Central memory CD8-positive, alpha-beta T cell (primary cell): ENCODE results near the gene ABCB9.
"Not testable (repeated sequence)": the region's sequence is repeated elsewhere in the genome, so short reads cannot be mapped to it uniquely, and the experiment has no call there.

ENCODE experiments used
- ATAC-seq: fragments of 150-1000 bp; cut with Tn5 transposase; replicated peaks from 2 replicates; pipeline ENCODE4 v1.10.0; 2022; ENCODE audit warnings: mild to moderate bottlenecking, moderate FRiP score, moderate number of reproducible peaks; ENCODE audit not compliant: poor library complexity, severe bottlenecking; ENCODE audit errors: extremely low read depth
- DNase-seq, 2 donors: peaks; one replicate each; pipeline ENCODE4 v3.0.0; 2021; ENCODE audit warnings: low spot score in 2 of 2
- H3K27ac Mint-ChIP-seq: one replicate; pipeline ENCODE4 v1.8.0; 2022; ENCODE audit warnings: low read depth, mild to moderate bottlenecking, moderate library complexity, mixed read lengths
- H3K27me3 Mint-ChIP-seq: one replicate; pipeline ENCODE4 v1.8.0; 2022; ENCODE audit warnings: mixed read lengths
- H3K36me3 Mint-ChIP-seq: one replicate; pipeline ENCODE4 v1.8.0; 2022; ENCODE audit warnings: mild to moderate bottlenecking, moderate library complexity, mixed read lengths; ENCODE audit not compliant: insufficient read depth
- H3K4me1 Mint-ChIP-seq: one replicate; pipeline ENCODE4 v1.8.0; 2022; ENCODE audit warnings: mixed read lengths
- H3K4me3 Mint-ChIP-seq: one replicate; pipeline ENCODE4 v1.8.0; 2022; ENCODE audit warnings: mild to moderate bottlenecking, moderate library complexity, mixed read lengths
- H3K9me3 Mint-ChIP-seq: one replicate; pipeline ENCODE4 v1.8.0; 2022; ENCODE audit warnings: mixed read lengths

Gene ABCB9

DNA sequence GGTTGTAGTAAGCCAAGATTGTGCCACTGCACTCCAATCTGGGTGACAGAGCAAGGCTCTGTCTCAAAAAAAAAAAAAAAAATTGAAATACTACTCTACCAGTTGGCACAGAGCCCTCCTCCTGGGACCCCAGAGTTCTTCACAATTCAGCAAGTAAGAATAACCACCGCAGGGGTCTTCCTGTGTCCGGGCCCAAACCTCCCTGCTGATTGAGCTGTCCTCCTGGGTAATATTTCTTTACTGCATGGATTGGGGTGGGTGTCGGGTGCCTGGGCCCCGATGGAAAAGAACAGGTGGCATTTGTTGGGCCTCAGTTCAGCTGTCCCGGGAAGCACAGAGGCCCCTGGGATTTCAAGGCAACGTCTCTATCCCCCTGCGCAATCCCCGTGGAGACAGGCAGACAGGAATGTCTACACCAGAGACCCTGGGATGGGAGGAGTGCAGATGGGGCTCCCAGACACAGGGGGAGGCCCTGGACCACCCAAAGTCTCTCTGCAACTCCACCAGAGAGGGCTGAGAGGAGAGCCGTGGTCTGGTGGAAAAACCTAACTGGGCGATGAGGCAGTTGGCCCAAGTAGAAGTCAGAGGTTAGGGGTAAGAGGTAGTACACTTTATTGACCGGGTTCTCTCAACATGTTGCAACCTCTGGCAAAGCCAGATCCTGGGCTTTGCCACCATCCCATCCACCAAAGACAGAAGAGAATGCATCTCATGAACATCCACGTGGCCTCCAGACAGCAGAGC, 37.7 kb downstream of the ABCB9 start:
- DNase-seq, result no peak
- Mint-ChIP-seq H3K4me3 (no peak overlapping the region), H3K27ac (peak overlapping the region; percentile 22), H3K4me1 (no peaks in the 10 kb centered on the region), H3K36me3 (no peaks in the 10 kb centered on the region), H3K9me3 (no peaks in the 10 kb centered on the region), H3K27me3 (no peaks in the 10 kb centered on the region)
- ATAC-seq, result no peak

DNA sequence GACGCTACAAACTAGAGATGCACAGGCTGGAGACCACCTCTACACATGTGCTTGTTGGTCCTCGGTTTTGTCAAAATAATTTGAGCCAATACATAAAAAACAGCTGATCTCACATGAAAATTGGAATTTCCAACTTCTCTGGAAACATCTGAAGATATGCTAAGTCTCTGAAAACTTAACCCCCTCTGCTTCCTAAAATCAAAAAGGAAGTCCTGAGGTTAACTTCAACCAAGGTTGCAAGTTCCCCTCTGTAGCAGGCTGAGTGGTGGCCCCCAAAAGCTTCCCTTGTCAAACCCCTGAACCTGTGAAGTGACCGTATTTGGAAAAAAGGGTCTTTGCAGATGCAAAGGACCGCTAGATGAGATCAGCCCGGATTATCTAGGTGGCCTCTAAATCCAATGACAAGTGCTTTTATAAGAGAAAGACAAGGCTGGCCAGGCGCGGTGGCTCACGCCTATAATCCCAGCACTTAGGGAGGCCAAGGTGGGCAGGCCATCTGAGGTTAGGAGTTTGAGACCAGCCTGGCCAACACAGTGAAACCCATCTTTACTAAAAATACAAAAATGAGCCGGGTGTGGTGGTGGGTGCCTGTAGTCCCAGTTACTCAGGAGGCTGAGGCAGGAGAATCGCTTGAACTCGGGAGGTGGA, 38.4 kb downstream of the ABCB9 start:
- no peaks in the 10 kb centered on the region for H3K27me3 Mint-ChIP-seq
- H3K9me3 Mint-ChIP-seq, result no peaks in the 10 kb centered on the region
- DNase-seq (no peak), ATAC-seq (no peak)
- H3K27ac Mint-ChIP-seq, result peak overlapping the region; percentile 22
- no peaks in the 10 kb centered on the region for H3K4me1 Mint-ChIP-seq
- no peak overlapping the region for H3K4me3 Mint-ChIP-seq
- no peaks in the 10 kb centered on the region for H3K36me3 Mint-ChIP-seq

DNA sequence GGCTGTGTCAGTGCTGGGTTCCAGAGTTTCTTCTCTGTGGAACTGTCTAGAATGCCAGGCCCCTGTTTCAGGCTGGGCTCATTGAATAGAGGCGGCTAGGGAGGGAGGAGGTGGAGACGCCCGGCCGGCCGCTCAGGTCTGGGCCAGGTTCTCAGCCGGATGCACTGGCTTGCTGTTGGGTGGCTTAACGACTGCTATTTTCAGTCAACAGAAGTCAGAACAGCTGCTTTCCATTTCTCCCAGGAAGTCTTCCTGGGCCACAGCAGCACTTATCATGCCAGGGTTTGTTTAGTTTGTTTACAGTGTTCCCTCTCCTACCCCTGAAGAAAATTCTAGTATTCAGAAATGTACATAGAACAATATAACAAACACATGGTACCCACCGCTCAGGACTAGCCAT, 44.3 kb downstream of the ABCB9 start:
- Mint-ChIP-seq H3K4me1 (no peaks in the 10 kb centered on the region), H3K4me3 (no peak overlapping the region), H3K9me3 (no peaks in the 10 kb centered on the region), H3K27ac (no peak overlapping the region), H3K36me3 (no peaks in the 10 kb centered on the region), H3K27me3 (no peaks in the 10 kb centered on the region)
- ATAC-seq (no peak), DNase-seq (no peak)

DNA sequence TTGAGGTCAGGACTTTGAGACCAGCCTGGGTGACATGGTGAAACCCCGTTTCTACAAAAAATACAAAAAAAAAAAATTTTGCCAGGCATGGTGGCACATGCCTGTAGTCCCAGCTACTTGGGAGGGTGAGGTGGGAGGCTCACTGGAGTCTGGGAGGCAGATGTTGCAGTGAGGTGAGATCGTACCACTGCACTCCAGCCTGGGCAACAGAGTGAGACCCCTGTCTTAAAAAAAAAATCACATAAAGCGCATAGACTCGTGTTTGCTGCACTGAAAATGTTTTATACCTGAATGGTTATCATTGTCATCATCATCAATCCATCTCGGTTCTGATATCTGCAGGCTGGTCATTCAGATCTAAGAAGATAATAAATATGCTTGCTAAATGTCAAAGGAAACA, 45.6 kb downstream of the ABCB9 start:
- Mint-ChIP-seq H3K27me3 (no peaks in the 10 kb centered on the region), H3K4me1 (no peaks in the 10 kb centered on the region), H3K4me3 (no peak overlapping the region), H3K27ac (no peak overlapping the region), H3K9me3 (no peaks in the 10 kb centered on the region), H3K36me3 (no peaks in the 10 kb centered on the region)
- no peak for DNase-seq
- no peak for ATAC-seq

DNA sequence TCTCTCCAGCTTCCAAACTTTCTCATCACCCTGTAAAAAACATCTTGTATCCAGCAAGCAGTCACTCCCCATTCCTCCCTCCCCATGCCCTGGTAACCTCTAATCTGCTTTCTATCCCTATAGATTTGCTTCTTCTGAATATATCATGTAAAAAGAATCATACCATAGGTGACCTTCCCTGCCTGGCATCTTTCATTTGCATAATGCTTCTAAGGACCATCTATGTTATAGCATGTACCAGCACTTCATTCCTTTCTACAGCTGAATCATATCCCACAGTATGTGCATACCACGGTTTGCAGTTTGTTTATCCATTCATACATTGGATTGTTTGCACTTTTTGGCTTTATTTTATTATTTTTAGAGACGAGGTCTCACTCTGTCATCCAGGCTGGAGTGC, 47.4 kb downstream of the ABCB9 start:
- H3K4me1 Mint-ChIP-seq, result no peaks in the 10 kb centered on the region
- H3K4me3 Mint-ChIP-seq, result no peak overlapping the region
- DNase-seq, result no peak
- H3K9me3 Mint-ChIP-seq, result no peaks in the 10 kb centered on the region
- no peak overlapping the region for H3K27ac Mint-ChIP-seq
- no peaks in the 10 kb centered on the region for H3K27me3 Mint-ChIP-seq
- H3K36me3 Mint-ChIP-seq, result no peaks in the 10 kb centered on the region
- no peak for ATAC-seq

DNA sequence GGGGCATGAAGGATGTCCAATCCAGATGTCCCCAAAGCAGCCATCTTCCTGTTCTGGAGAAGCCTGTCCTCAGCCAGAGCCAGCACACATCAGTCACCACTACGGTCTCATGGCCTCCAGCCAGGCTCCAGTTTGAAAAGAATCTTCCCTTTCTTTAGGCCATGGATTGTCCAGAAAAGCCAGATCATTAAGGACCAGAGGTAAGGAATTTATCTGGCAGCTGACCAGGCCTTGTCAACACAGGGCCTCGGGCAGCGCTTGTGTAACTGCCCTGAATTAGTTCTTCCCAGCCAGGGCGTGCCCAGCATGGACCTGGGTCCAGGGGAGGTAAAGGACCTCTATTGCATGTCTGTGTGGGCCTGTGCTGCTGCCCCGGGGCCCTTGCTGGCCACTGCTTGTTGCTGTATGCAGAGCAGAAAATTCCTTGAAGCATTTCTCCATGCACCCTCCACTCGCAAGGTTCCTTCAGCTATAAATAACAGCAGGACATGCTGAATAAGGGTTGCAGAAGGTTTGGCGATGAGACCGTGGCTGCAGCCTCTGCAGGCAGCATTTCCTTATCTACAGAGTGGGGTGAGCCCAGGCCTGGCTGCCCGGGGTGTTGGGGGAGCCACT, 48.6 kb downstream of the ABCB9 start:
- ATAC-seq (no peak), DNase-seq (no peak)
- Mint-ChIP-seq H3K27me3 (no peaks in the 10 kb centered on the region), H3K9me3 (no peaks in the 10 kb centered on the region), H3K4me3 (no peak overlapping the region), H3K4me1 (no peaks in the 10 kb centered on the region), H3K36me3 (no peaks in the 10 kb centered on the region), H3K27ac (no peak overlapping the region)

DNA sequence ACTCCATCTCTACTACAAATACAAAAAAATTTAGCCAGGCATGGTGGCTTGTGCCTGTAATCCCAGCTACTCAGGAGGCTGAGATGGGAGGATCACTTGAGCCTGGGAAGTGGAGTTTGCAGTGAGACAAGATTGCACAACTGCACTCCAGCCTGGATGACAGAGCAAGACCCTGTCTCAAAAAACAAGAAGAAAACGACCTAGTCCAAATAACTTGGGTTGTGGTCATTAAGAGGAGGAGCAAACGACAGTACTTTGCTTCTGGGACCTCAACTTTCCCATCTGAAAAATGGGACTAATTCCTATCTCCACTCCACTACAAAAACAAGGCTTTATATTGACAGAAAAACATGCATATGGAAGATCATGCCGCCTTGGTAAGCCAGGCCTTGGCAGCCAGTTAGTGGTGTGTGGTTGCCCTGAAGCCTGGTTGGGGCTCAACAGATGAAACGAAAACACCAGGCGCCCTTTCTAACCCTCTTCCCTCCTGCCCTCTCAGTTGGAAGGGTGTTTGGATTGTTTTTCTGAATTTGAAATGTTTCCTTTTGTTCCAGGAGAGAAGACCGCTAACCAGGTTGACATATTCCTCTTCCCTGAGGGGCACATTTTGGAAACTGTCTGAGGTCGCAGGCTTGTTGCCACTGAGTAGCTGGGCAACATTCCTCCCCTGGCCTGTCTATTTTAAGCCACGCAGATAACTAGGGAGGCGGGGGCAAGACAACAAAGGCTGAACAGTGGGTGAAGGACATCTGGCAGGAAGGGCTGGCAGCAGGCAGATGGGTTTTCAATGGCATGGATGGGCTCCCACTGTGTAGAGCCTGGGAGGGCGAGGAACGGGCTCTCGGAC, 56.6 kb downstream of the ABCB9 start:
- H3K27ac Mint-ChIP-seq, result no peak overlapping the region
- H3K27me3 Mint-ChIP-seq, result no peaks in the 10 kb centered on the region
- no peaks in the 10 kb centered on the region for H3K36me3 Mint-ChIP-seq
- peaks cover 5% of the 10 kb centered on the region for H3K4me1 Mint-ChIP-seq
- no peaks in the 10 kb centered on the region for H3K9me3 Mint-ChIP-seq
- no peak overlapping the region for H3K4me3 Mint-ChIP-seq
- DNase-seq (no peak), ATAC-seq (no peak)

DNA sequence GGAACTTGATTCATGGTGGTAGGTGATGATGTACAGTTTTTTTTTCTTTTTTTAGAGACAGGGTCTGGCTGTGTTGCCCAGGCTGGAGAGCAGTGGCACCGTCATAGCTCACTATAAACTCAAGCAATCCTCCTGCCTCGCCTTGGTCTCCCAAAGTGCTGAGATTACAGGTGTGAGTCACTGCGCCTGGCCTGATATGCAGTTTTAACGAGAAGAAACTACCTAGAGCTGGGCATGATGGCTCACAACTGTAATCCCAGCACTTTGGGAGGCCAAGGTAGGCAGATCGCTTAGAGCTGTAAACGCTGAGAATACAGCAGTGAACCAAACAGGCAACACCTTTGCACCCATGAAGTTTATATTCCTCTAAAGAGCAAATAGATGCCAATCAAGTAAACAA, 57.3 kb downstream of the ABCB9 start:
- no peak overlapping the region for H3K4me3 Mint-ChIP-seq

DNA sequence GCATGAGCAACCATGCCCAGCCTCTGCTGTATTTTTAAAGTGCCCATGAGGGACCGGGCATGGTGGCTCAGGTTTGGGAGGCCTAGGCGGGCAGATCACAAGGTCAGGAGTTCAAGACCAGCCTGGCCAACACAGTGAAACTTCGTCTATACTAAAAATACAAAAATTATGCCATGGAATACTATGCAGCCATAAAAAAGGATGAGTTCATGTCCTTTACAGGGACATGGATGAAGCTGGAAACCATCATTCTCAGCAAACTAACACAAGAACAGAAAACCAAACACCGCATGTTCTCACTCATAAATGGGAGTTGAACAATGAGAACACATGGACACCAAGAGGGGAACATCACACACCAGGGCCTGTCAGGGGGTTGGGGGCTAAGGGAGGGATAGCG, 61.0 kb downstream of the ABCB9 start:
- H3K27ac Mint-ChIP-seq, ATAC-seq, H3K27me3 Mint-ChIP-seq, H3K9me3 Mint-ChIP-seq, H3K4me3 Mint-ChIP-seq, H3K36me3 Mint-ChIP-seq, DNase-seq: not testable (repeated sequence)
- H3K4me1 Mint-ChIP-seq, result peaks cover 22% of the 10 kb centered on the region

More for the DNA sequence above, 57.3 kb downstream of the ABCB9 start:
- ATAC-seq (no peak), DNase-seq (no peak)
- Mint-ChIP-seq H3K27me3 (no peaks in the 10 kb centered on the region), H3K36me3 (no peaks in the 10 kb centered on the region), H3K9me3 (no peaks in the 10 kb centered on the region), H3K27ac (no peak overlapping the region), H3K4me1 (peaks cover 5% of the 10 kb centered on the region)

DNA sequence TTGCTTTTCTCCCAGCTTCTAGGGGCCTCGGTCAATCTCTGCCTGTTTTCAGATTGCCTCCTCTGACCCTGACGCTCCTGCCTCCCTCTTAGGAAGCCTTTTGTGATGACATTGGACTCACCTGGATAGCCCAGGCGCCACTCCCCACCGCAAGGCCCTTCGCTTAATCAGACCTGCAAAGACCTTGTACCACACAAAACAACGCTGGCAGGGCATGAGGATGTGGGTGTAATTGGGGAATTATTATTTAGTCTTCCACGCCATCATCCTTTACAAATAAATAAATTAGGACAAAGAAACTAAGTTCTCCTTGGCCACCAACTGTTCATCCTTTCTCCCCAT, 62.6 kb downstream of the ABCB9 start:
- H3K9me3 Mint-ChIP-seq, result no peaks in the 10 kb centered on the region
- no peak for DNase-seq
- H3K36me3 Mint-ChIP-seq, result peaks cover 4% of the 10 kb centered on the region
- H3K4me1 Mint-ChIP-seq, result peaks cover 36% of the 10 kb centered on the region
- no peaks in the 10 kb centered on the region for H3K27me3 Mint-ChIP-seq
- no peak overlapping the region for H3K4me3 Mint-ChIP-seq
- no peak overlapping the region for H3K27ac Mint-ChIP-seq
- no peak for ATAC-seq

DNA sequence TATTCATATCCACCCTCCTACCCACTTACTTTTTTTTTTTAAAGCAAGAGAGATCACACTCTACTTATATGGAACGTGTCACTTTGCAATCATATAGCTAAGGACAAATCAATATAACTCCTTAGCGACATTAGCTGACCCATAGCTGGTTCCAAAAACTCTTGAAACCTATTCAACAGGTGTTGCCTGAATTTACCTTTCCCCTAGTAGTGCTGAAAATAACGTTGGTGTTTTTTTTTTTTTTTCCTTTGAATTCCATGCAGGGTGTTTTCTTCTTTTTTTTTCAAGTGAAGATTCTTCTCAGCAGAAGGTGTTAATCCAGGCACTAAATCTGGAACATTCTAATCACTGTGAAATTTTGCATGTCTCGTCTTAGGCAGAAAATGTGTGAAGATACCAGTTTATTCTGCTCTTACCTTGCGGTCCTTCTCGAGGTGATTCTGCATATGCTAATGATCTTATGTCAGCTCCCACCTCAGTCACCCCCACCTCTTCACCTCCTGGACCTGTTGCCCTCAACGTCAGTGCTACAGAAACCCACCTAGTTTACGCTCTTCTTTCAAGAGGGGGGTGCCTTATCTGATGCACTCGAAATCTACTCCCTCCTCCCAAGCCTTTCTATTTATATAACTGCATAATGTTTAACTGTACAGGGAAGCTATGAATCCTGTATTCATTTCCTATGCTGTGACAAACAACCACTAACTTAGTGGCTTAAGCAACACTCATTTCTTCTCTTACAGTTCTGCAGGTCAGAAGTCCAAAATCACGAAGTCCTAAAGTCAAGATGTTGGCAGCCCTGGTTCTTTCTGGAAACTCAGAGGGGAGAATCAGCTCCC, 63.2 kb downstream of the ABCB9 start:
- no peak for DNase-seq
- no peak overlapping the region for H3K4me3 Mint-ChIP-seq
- peaks cover 7% of the 10 kb centered on the region for H3K36me3 Mint-ChIP-seq
- H3K9me3 Mint-ChIP-seq, result no peaks in the 10 kb centered on the region
- H3K27me3 Mint-ChIP-seq, result no peaks in the 10 kb centered on the region
- ATAC-seq, result no peak
- no peak overlapping the region for H3K27ac Mint-ChIP-seq
- peaks cover 41% of the 10 kb centered on the region for H3K4me1 Mint-ChIP-seq

DNA sequence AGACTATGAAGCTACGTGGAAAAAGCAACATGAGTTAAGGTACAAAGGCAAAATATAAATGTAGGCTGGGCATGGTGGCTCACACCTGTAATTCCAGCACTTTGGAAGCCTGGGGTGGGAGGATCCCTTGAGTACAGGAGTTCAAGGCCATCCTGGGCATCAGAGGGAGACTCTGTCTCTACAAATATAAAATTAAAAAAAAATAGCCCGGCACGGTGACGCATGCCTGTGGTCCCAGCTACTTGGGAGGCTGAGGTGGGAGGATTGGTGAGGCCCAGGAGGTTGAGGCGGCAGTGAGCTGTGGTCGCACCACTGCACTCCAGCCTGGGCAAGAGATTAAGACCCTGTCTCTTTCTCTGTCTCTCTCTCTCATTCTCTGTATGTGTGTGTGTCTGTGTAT, 66.4 kb downstream of the ABCB9 start:
- peaks cover 59% of the 10 kb centered on the region for H3K4me1 Mint-ChIP-seq
- peak overlapping the region; percentile 88 for H3K4me3 Mint-ChIP-seq
- peaks cover 22% of the 10 kb centered on the region for H3K36me3 Mint-ChIP-seq
- no peaks in the 10 kb centered on the region for H3K27me3 Mint-ChIP-seq
- peak overlapping the region; percentile 57 for H3K27ac Mint-ChIP-seq
- ATAC-seq, result no peak
- no peak for DNase-seq
- H3K9me3 Mint-ChIP-seq, result no peaks in the 10 kb centered on the region
